ENCODE measurements around the gene MYOZ3.

DNA sequence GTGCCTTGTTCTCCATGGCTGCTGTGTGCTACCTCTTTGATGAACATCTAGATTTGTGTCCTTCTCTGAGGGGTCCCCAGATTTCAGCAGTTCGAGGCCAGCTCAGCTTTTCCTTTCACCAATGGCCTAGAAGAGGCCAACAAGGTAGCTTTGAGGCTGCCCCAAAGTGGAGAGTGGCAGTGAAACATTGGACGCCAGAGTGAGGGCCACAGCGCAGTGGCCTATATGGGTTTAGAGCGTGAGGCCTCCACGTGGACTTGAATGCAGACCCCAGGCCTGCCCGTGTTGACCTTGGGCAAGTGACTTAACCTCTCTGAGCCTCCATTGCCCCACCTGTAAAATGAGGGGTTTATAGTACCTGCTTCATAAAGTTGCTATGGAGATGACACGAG, 11.8 kb downstream of the MYOZ3 start:
- TF ChIP-seq CTCF (conservative IDR thresholded peaks at IDR 0.05) (no peak), EZH2 (IDR thresholded peaks at IDR 0.05; ENCODE audit: low read depth) (no peak)
